Brain microvascular endothelial cell (primary cell): Measurements from ENCODE around the gene CASD1.
A peak's percentile ranks its signal among the peaks of the same experiment; 100 is the strongest.

Source experiments
- DNase-seq: peaks from one replicate; pipeline ENCODE4 v3.0.0-alpha.2; 2020
- H3K27ac ChIP-seq: fragments of 250-450 bp; sonication (Bioruptor Pico); 2 replicates; pipeline ENCODE4 v1.5.1; 2020; ENCODE audit warnings: mild to moderate bottlenecking, moderate library complexity
- H3K27me3 ChIP-seq: fragments of 250-450 bp; sonication (Bioruptor Pico); replicated peaks from 2 replicates; pipeline ENCODE4 v1.5.1; 2020; ENCODE audit warnings: mild to moderate bottlenecking
- H3K36me3 ChIP-seq: fragments of 250-450 bp; sonication (Bioruptor Pico); replicated peaks from 2 replicates; pipeline ENCODE4 v1.5.1; 2020; ENCODE audit warnings: mild to moderate bottlenecking
- H3K4me3 ChIP-seq: 2 replicates; pipeline ENCODE4 v1.5.1; 2011; ENCODE audit warnings: low read depth, mild to moderate bottlenecking, control low read depth, low read length, moderate library complexity
- in situ Hi-C: cut with HindIII; loops from 2 replicates; pipeline ENCODE4 v1.10.0; 2017; ENCODE audit warnings: low sequenced_read_pairs, low pct_ligation_motif_present
- TF ChIP-seq, protein P1 (sequence below): IDR thresholded peaks from 2 replicates; pipeline ENCODE4 v1.5.1; 2011; ENCODE audit warnings: low read depth, mild to moderate bottlenecking, moderate library complexity, low read length, control low read depth, inconsistent platforms; ENCODE audit errors: missing control alignments

The CASD1 gene

DNA sequence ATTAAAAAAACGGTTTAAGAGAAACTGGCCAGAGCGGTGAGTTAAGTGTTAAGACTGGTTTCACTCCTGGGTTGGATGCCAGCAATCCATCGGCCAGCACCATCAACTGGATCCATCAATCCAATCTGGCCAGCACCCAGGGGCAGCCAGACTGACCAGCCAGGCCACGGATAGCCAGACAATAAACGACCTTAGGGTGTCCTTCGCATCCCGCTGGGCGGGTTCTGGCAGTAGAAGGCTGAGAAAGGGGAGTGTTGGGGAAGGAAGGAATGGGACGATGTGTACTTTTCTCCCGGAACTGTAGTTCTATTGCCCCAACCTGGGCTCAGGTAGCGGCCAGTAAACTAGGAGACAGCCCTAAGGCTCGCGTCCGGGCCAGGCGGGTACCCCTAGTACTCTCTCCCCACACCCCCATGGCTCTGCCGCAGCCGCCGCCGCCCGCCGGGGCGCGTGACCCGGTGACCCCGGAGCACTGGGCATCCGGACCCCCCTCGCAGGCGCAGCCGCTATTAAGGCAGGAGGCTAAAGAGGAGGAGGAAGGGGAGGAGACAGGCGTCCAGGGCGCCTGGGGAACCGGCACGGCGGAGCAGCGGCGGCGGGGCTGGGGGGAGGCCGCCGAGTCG lies at the start of gene CASD1:
Gene CASD1, plus strand, starts transcription at position 546 of the 623 bp plus-strand sequence. CDS start 276 bp downstream, outside the sequence.
- DNase-seq, result peak; percentile 1
- TF ChIP-seq, protein P1, sequence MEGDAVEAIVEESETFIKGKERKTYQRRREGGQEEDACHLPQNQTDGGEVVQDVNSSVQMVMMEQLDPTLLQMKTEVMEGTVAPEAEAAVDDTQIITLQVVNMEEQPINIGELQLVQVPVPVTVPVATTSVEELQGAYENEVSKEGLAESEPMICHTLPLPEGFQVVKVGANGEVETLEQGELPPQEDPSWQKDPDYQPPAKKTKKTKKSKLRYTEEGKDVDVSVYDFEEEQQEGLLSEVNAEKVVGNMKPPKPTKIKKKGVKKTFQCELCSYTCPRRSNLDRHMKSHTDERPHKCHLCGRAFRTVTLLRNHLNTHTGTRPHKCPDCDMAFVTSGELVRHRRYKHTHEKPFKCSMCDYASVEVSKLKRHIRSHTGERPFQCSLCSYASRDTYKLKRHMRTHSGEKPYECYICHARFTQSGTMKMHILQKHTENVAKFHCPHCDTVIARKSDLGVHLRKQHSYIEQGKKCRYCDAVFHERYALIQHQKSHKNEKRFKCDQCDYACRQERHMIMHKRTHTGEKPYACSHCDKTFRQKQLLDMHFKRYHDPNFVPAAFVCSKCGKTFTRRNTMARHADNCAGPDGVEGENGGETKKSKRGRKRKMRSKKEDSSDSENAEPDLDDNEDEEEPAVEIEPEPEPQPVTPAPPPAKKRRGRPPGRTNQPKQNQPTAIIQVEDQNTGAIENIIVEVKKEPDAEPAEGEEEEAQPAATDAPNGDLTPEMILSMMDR, result no peak
- H3K4me3 ChIP-seq, result peak within 1 kb of the TSS; percentile 65
- H3K36me3 ChIP-seq, result no peaks in the 10 kb centered on the region
- H3K27me3 ChIP-seq, result no peaks in the 10 kb centered on the region
- H3K27ac ChIP-seq, result peak within 1 kb of the TSS; percentile 77
- in situ Hi-C loops, result no loop called here

DNA sequence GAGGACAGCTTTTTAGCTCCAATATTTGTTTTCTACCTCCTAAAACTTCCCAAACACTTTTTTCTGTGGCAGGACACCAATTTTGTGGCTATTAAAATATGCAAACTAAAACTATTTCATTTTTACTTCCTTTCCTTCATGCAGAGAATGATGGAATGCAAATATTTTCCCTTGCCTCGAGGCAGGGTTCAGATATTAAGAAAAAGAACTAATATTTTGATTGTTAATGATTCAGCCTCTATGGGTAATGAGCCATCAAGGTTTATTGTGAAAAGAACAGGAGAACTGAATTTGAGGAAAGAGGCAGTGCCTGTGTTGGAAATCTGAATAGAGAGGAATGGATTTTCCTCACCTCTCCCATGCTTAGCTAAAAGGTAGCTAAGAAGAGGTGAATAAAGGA lies 43.1 kb upstream of the CASD1 start:
- DNase-seq, result no peak
- TF ChIP-seq, protein P1, result no peak

DNA sequence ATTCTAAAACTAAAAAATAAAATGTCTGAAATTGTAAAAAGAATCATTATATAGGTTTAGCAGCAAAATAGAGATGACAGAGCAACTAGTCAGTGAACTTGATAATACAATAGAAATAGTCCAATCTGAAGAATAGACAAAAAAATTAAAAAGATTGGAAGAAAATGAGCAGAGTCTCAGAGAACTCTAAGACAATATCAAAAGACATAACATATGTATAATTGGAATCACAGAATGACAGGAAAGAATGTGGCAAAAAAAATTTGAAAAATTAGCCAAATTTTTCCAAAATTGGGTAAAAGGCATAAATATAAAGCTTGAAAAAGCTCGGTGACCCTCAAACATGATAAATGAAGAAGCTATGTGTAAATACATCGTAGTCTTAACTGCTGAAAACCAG lies 38.0 kb upstream of the CASD1 start:
- no peak overlapping the region for H3K27ac ChIP-seq
- H3K4me3 ChIP-seq, result no peak overlapping the region
- no peaks in the 10 kb centered on the region for H3K27me3 ChIP-seq
- H3K36me3 ChIP-seq, result no peaks in the 10 kb centered on the region
- in situ Hi-C loops, result no loop called here
- no peak for DNase-seq
- TF ChIP-seq, protein P1, result no peak

More for the DNA sequence above, 43.1 kb upstream of the CASD1 start:
- H3K27ac ChIP-seq, result no peak overlapping the region
- no peak overlapping the region for H3K4me3 ChIP-seq
- no peaks in the 10 kb centered on the region for H3K36me3 ChIP-seq
- H3K27me3 ChIP-seq, result no peaks in the 10 kb centered on the region
- in situ Hi-C loops, result no loop called here

DNA sequence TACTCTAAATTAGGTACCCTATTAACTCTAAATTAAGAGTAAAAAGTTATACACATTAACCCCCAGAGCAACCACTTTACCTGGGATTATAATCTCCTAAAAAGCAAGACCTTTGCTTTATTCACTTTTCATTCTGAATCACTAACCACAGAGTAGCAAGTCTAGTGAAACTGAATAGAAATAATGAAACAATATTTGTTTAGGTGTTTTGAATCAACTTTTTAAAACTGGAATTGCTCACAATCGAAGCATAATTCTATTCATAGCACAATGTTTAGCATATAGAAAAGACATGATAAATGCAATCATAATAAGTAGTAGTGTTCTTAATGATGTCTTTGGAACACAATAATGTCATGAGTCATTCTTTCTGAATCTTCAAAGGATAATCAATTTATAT lies 37.0 kb upstream of the CASD1 start:
- Histone ChIP-seq H3K27ac (no peak overlapping the region), H3K36me3 (no peaks in the 10 kb centered on the region), H3K27me3 (no peaks in the 10 kb centered on the region), H3K4me3 (no peak overlapping the region)
- TF ChIP-seq, protein P1, result no peak
- DNase-seq, result no peak
- in situ Hi-C loops, result no loop called here

DNA sequence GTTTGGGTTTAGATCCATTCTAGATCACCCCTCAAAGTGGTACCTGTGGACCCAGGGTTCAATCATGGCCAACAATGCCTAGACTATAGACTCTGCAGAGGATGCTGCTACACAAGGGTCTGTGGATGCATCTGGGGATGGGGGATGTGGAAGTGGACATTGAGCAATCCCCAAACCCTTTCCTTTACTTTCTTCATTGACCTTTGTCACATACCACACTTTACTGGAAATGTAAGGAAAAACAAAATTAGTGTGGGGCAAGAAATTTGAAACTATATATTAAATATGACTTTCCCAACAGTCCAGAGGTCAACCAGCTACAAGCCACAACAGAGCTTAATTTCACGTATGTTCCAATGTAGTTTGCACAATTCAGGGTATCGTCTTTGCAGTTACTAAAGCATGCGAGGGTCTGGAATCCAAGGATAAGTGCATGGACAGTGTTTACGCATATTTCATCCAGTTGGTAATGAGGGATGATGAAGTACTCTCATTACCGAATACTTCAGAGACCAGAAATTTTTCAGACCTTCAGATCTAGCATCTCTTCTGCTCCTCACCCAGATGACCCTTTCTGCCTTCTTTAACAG lies 33.3 kb upstream of the CASD1 start:
- no peak overlapping the region for H3K27ac ChIP-seq
- TF ChIP-seq, protein P1, result no peak
- no peaks in the 10 kb centered on the region for H3K27me3 ChIP-seq
- no peaks in the 10 kb centered on the region for H3K36me3 ChIP-seq
- H3K4me3 ChIP-seq, result no peak overlapping the region
- DNase-seq, result no peak
- in situ Hi-C loops, result no loop called here
